GM23338 (cell line): Measurements from ENCODE around the gene CHST15. TPM values are rescaled to one million over a fixed set of nuclear protein-coding genes. Genes with fewer than 3 reads are reported as not detected.
A peak's percentile ranks its signal among the peaks of the same experiment; 100 is the strongest.

Experiments used
- ATAC-seq: fragments of 200-7000 bp; cut with Tn5 transposase; 3 replicates; pipeline ENCODE4 v1.9.1; 2020
- DNase-seq: peaks from one replicate; pipeline ENCODE4 v3.0.0-alpha.2; 2015; ENCODE audit warnings: low spot score
- H2AFZ ChIP-seq: fragments of 200-600 bp; sonication (generic); 2 replicates; pipeline ENCODE4 v1.8.0; 2016; ENCODE audit warnings: antibody characterized with exemption, mild to moderate bottlenecking, moderate library complexity
- H3F3A ChIP-seq: fragments of 200-600 bp; sonication (generic); replicated peaks from 2 replicates; pipeline ENCODE4 v1.8.0; 2017; ENCODE audit warnings: antibody characterized with exemption, mixed run types, low read depth
- H3K27ac ChIP-seq: fragments of 200-600 bp; sonication (generic); 2 replicates; pipeline ENCODE4 v1.6.1; 2016; ENCODE audit warnings: low read depth
- H3K27me3 ChIP-seq: fragments of 200-600 bp; sonication (generic); 2 replicates; pipeline ENCODE4 v1.8.0; 2016; ENCODE audit warnings: mild to moderate bottlenecking, mixed run types, moderate library complexity; ENCODE audit not compliant: insufficient read depth
- H3K36me3 ChIP-seq: fragments of 200-600 bp; sonication (generic); 2 replicates; pipeline ENCODE4 v1.8.0; 2016; ENCODE audit warnings: mild to moderate bottlenecking; ENCODE audit not compliant: insufficient read depth
- H3K4me1 ChIP-seq: fragments of 200-600 bp; sonication (generic); 2 replicates; pipeline ENCODE4 v1.8.0; 2016; ENCODE audit warnings: mild to moderate bottlenecking, moderate library complexity; ENCODE audit not compliant: insufficient read depth
- H3K4me2 ChIP-seq: fragments of 200-600 bp; sonication (generic); 2 replicates; pipeline ENCODE4 v1.7.1; 2017; ENCODE audit warnings: mixed run types
- H3K4me3 ChIP-seq: fragments of 200-600 bp; sonication (generic); 2 replicates; pipeline ENCODE4 v1.6.1; 2016; ENCODE audit warnings: mixed run types
- H3K79me2 ChIP-seq: fragments of 200-600 bp; sonication (generic); replicated peaks from 2 replicates; pipeline ENCODE4 v1.8.0; 2017; ENCODE audit warnings: mild to moderate bottlenecking; ENCODE audit not compliant: insufficient read depth
- H3K9me2 ChIP-seq: fragments of 200-600 bp; sonication (generic); 2 replicates; pipeline ENCODE4 v1.8.0; 2017; ENCODE audit not compliant: insufficient read depth
- H4K20me1 ChIP-seq: fragments of 200-600 bp; sonication (generic); replicated peaks from 2 replicates; pipeline ENCODE4 v1.8.0; 2017; ENCODE audit warnings: mild to moderate bottlenecking; ENCODE audit not compliant: insufficient read depth
- H3K27ac Mint-ChIP-seq: 2 replicates; pipeline ENCODE4 v1.8.0; 2020; ENCODE audit warnings: inconsistent platforms, mild to moderate bottlenecking, moderate library complexity, mixed read lengths
- H3K27me3 Mint-ChIP-seq: 3 replicates; pipeline ENCODE4 v1.8.0; 2022; ENCODE audit warnings: low read depth, mild to moderate bottlenecking, moderate library complexity, mixed read lengths, inconsistent platforms; ENCODE audit not compliant: insufficient read depth, poor library complexity
- H3K36me3 Mint-ChIP-seq: 3 replicates; pipeline ENCODE4 v1.8.0; 2021; ENCODE audit warnings: low read depth, mild to moderate bottlenecking, inconsistent platforms, moderate library complexity, mixed read lengths
- H3K4me1 Mint-ChIP-seq: 3 replicates; pipeline ENCODE4 v1.8.0; 2020; ENCODE audit warnings: mild to moderate bottlenecking, inconsistent platforms, mixed read lengths
- H3K4me3 Mint-ChIP-seq: 3 replicates; pipeline ENCODE4 v1.8.0; 2021; ENCODE audit warnings: moderate library complexity, mild to moderate bottlenecking, inconsistent platforms, mixed read lengths
- H3K9me3 Mint-ChIP-seq: 3 replicates; pipeline ENCODE4 v1.8.0; 2020; ENCODE audit warnings: moderate library complexity, mild to moderate bottlenecking, inconsistent platforms, mixed read lengths
- CREB1 ChIP-seq: fragments of 250-450 bp; sonication (Bioruptor Pico); IDR thresholded peaks from 2 replicates; pipeline ENCODE4 v1.5.0; 2020; ENCODE audit warnings: low read depth, mild to moderate bottlenecking, moderate library complexity
- ETS1 ChIP-seq: IDR thresholded peaks from 2 replicates; pipeline ENCODE4 v1.6.1; 2016; ENCODE audit warnings: antibody characterized with exemption
- EZH2 ChIP-seq: fragments of 200-600 bp; sonication (generic); IDR thresholded peaks from one replicate; pipeline ENCODE4 v1.8.0; 2017; ENCODE audit warnings: antibody characterized with exemption, mild to moderate bottlenecking, low read depth; ENCODE audit not compliant: unreplicated experiment
- EZH2phosphoT487 ChIP-seq: fragments of 200-600 bp; sonication (generic); IDR thresholded peaks from one replicate; pipeline ENCODE4 v1.8.1; 2018; ENCODE audit warnings: antibody characterized with exemption; ENCODE audit not compliant: unreplicated experiment
- JUNB ChIP-seq: IDR thresholded peaks from one replicate; pipeline ENCODE4 v1.6.1; 2016; ENCODE audit warnings: antibody characterized with exemption; ENCODE audit not compliant: unreplicated experiment
- NANOG ChIP-seq: IDR thresholded peaks from 2 replicates; pipeline ENCODE4 v1.6.1; 2016; ENCODE audit warnings: antibody characterized with exemption, borderline replicate concordance
- POLR2AphosphoS5 ChIP-seq: IDR thresholded peaks from 2 replicates; pipeline ENCODE4 v1.6.1; 2016; ENCODE audit warnings: antibody characterized with exemption, low read depth
- REST ChIP-seq: IDR thresholded peaks from one replicate; pipeline ENCODE4 v1.6.1; 2018; ENCODE audit warnings: antibody characterized with exemption; ENCODE audit not compliant: unreplicated experiment
- ZNF114 ChIP-seq: fragments of 250-450 bp; sonication (Bioruptor Pico); IDR thresholded peaks from 2 replicates; pipeline ENCODE4 v1.5.0; 2020; ENCODE audit warnings: mild to moderate bottlenecking, moderate library complexity
- polyA plus RNA-seq: library from polyadenylated mRNA; unstranded; fragments of >200 nt; fragmentation: Nextera tagmentation; extraction: Ambion mirVana; gene quantifications from 2 replicates; pipeline ENCODE4 v1.2.1, GENCODE V29; 2016
- total RNA-seq: library from RNA; depleted of rRNA; stranded (reverse); fragments of >200 nt; shearing (Covaris generic); gene quantifications from 2 replicates; pipeline ENCODE4 v1.2.3, GENCODE V29; 2014
- TF ChIP-seq, protein P1 (sequence below): fragments of 250-450 bp; sonication (Bioruptor Pico); IDR thresholded peaks from 2 replicates; pipeline ENCODE4 v1.5.0; 2020; ENCODE audit warnings: mild to moderate bottlenecking, moderate library complexity

CHST15 gene
- total and polyA plus RNA-seq, 2 experiments from 2014 or later, result 2.6 to 11.2 TPM

DNA sequence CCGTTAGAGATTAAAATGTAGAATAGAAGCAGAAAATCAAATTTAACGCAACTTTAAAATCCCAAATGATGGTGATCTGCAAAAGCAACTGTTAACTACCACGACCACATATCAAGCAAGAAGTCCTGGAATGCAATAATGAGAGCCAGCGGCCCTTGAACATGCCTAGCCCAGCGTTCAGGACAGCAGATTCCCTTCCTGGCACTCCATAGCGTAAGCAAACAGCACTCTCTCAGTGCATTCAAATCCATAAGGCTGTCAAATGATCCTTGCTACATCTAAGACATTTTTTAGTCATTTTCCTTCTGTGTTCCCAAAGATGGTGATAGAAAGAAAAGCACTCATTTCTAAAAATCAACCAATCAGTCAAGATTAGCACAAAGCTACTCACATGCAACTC is 48.1 kb downstream of the CHST15 start:
- no peak overlapping the region for H3K27ac ChIP-seq
- H3K4me2 ChIP-seq, result no peak overlapping the region
- no peak overlapping the region for H3K4me3 Mint-ChIP-seq
- peaks cover 28% of the 10 kb centered on the region for H3K4me1 Mint-ChIP-seq
- TF ChIP-seq EZH2 (no peak), NANOG (no peak), JUNB (no peak), ETS1 (no peak), CREB1 (no peak)
- H3K27me3 ChIP-seq, result no peaks in the 10 kb centered on the region
- peaks cover 14% of the 10 kb centered on the region for H3K27me3 Mint-ChIP-seq
- ATAC-seq (no peak), DNase-seq (no peak)
- peaks cover 2% of the 10 kb centered on the region; the same call in 2 of the 3 replicates for H3K9me3 Mint-ChIP-seq
- H3K36me3 ChIP-seq, result no peaks in the 10 kb centered on the region
- peaks cover 2% of the 10 kb centered on the region; the same call in 1 of the 2 replicates for H3K79me2 ChIP-seq
- no peak overlapping the region for H2AFZ ChIP-seq
- no peak overlapping the region for H3K27ac Mint-ChIP-seq
- no peaks in the 10 kb centered on the region for H4K20me1 ChIP-seq
- H3K4me3 ChIP-seq, result no peak overlapping the region
- H3K4me1 ChIP-seq, result peaks cover 13% of the 10 kb centered on the region
- no peaks in the 10 kb centered on the region for H3K9me2 ChIP-seq
- peaks cover 8% of the 10 kb centered on the region for H3K36me3 Mint-ChIP-seq
- H3F3A ChIP-seq, result no peaks in the 10 kb centered on the region

- Histone ChIP-seq H3K27me3 (no peaks in the 10 kb centered on the region), H3K27ac (no peak overlapping the region), H3K9me2 (no peaks in the 10 kb centered on the region), H3K4me3 (no peak overlapping the region), H2AFZ (no peak overlapping the region), H3K4me2 (no peak overlapping the region), H3F3A (no peaks in the 10 kb centered on the region), H4K20me1 (no peaks in the 10 kb centered on the region), H3K4me1 (peaks cover 12% of the 10 kb centered on the region), H3K79me2 (no peaks in the 10 kb centered on the region; the same call in 1 of the 2 replicates), H3K36me3 (no peaks in the 10 kb centered on the region)
- peaks cover 2% of the 10 kb centered on the region; the same call in 2 of the 3 replicates for H3K9me3 Mint-ChIP-seq
- H3K27me3 Mint-ChIP-seq, result peaks cover 11% of the 10 kb centered on the region
- H3K27ac Mint-ChIP-seq, result 0 out of 2 replicates have a peak overlapping the region, but pooled peaks have one; percentile 64
- no peak overlapping the region for H3K4me3 Mint-ChIP-seq
- peak; percentile 59 for ATAC-seq
- no peak for DNase-seq
- peaks cover 24% of the 10 kb centered on the region for H3K4me1 Mint-ChIP-seq
- H3K36me3 Mint-ChIP-seq, result peaks cover 8% of the 10 kb centered on the region
- TF ChIP-seq EZH2phosphoT487 (no peak), REST (no peak), ZNF114 (CRISPR knock-in tag) (no peak), POLR2AphosphoS5 (no peak)
- TF ChIP-seq, protein P1, sequence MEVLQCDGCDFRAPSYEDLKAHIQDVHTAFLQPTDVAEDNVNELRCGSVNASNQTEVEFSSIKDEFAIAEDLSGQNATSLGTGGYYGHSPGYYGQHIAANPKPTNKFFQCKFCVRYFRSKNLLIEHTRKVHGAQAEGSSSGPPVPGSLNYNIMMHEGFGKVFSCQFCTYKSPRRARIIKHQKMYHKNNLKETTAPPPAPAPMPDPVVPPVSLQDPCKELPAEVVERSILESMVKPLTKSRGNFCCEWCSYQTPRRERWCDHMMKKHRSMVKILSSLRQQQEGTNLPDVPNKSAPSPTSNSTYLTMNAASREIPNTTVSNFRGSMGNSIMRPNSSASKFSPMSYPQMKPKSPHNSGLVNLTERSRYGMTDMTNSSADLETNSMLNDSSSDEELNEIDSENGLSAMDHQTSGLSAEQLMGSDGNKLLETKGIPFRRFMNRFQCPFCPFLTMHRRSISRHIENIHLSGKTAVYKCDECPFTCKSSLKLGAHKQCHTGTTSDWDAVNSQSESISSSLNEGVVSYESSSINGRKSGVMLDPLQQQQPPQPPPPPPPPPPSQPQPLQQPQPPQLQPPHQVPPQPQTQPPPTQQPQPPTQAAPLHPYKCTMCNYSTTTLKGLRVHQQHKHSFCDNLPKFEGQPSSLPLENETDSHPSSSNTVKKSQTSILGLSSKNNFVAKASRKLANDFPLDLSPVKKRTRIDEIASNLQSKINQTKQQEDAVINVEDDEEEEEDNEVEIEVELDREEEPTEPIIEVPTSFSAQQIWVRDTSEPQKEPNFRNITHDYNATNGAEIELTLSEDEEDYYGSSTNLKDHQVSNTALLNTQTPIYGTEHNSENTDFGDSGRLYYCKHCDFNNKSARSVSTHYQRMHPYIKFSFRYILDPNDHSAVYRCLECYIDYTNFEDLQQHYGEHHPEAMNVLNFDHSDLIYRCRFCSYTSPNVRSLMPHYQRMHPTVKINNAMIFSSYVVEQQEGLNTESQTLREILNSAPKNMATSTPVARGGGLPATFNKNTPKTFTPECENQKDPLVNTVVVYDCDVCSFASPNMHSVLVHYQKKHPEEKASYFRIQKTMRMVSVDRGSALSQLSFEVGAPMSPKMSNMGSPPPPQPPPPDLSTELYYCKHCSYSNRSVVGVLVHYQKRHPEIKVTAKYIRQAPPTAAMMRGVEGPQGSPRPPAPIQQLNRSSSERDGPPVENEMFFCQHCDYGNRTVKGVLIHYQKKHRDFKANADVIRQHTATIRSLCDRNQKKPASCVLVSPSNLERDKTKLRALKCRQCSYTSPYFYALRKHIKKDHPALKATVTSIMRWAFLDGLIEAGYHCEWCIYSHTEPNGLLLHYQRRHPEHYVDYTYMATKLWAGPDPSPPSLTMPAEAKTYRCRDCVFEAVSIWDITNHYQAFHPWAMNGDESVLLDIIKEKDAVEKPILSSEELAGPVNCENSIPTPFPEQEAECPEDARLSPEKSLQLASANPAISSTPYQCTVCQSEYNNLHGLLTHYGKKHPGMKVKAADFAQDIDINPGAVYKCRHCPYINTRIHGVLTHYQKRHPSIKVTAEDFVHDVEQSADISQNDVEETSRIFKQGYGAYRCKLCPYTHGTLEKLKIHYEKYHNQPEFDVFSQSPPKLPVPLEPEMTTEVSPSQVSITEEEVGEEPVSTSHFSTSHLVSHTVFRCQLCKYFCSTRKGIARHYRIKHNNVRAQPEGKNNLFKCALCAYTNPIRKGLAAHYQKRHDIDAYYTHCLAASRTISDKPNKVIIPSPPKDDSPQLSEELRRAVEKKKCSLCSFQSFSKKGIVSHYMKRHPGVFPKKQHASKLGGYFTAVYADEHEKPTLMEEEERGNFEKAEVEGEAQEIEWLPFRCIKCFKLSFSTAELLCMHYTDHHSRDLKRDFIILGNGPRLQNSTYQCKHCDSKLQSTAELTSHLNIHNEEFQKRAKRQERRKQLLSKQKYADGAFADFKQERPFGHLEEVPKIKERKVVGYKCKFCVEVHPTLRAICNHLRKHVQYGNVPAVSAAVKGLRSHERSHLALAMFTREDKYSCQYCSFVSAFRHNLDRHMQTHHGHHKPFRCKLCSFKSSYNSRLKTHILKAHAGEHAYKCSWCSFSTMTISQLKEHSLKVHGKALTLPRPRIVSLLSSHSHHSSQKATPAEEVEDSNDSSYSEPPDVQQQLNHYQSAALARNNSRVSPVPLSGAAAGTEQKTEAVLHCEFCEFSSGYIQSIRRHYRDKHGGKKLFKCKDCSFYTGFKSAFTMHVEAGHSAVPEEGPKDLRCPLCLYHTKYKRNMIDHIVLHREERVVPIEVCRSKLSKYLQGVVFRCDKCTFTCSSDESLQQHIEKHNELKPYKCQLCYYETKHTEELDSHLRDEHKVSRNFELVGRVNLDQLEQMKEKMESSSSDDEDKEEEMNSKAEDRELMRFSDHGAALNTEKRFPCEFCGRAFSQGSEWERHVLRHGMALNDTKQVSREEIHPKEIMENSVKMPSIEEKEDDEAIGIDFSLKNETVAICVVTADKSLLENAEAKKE (CRISPR knock-in tag), result no peak
These were observed 49.1 kb downstream of the CHST15 start for GRCh38 chr10:124044143-124044862.
